Mesenchymal stem cell (in vitro differentiated cells and primary cell): ENCODE measurements around the gene ZBTB7C.

Experiments
- DNase-seq: peaks from one replicate; pipeline ENCODE4 v3.0.0-alpha.2; 2013
- H2AFZ ChIP-seq: one replicate; pipeline ENCODE4 v1.6.1; 2013; ENCODE audit warnings: low read depth, mild to moderate bottlenecking, control low read depth, inconsistent platforms, low read length, moderate library complexity
- H2AK5ac ChIP-seq: 2 replicates; pipeline ENCODE4 v1.6.1; 2013; ENCODE audit warnings: low read length, moderate library complexity, mild to moderate bottlenecking, inconsistent platforms; ENCODE audit not compliant: severe bottlenecking
- H2BK120ac ChIP-seq: one replicate; pipeline ENCODE4 v1.6.1; 2013; ENCODE audit warnings: low read depth, mild to moderate bottlenecking, inconsistent platforms, low read length, moderate library complexity
- H2BK12ac ChIP-seq, 2 experiments: one replicate each; pipeline ENCODE4 v1.6.1; 2013; ENCODE audit warnings: inconsistent platforms in 2 of 2, low read length in 2 of 2, mild to moderate bottlenecking in 2 of 2, moderate library complexity in 2 of 2, control low read depth in 1 of 2
- H2BK15ac ChIP-seq: one replicate; pipeline ENCODE4 v1.6.1; 2013; ENCODE audit warnings: mild to moderate bottlenecking, low read depth, inconsistent platforms; ENCODE audit not compliant: poor library complexity, severe bottlenecking
- H2BK5ac ChIP-seq: 2 replicates; pipeline ENCODE4 v1.6.1; 2013; ENCODE audit warnings: low read depth, mild to moderate bottlenecking, low read length, control low read depth, inconsistent platforms; ENCODE audit not compliant: poor library complexity, severe bottlenecking
- H3K14ac ChIP-seq, 2 experiments: one replicate each; pipeline ENCODE4 v1.6.1; 2013; ENCODE audit warnings: inconsistent platforms in 2 of 2, low read length in 2 of 2, control low read depth in 1 of 2, mild to moderate bottlenecking in 1 of 2, moderate library complexity in 1 of 2
- H3K18ac ChIP-seq, 2 experiments: one replicate each; pipeline ENCODE4 v1.6.1; 2013; ENCODE audit warnings: inconsistent platforms in 2 of 2, low read length in 2 of 2, control low read depth in 1 of 2, low read depth in 1 of 2, mild to moderate bottlenecking in 1 of 2
- H3K23ac ChIP-seq, 2 experiments: one replicate each; pipeline ENCODE4 v1.6.1; 2013; ENCODE audit warnings: inconsistent platforms in 2 of 2, low read length in 2 of 2, mild to moderate bottlenecking in 2 of 2, moderate library complexity in 2 of 2, control low read depth in 1 of 2
- H3K27ac ChIP-seq: 2 replicates; pipeline ENCODE4 v1.5.1; 2013; ENCODE audit warnings: mild to moderate bottlenecking, moderate library complexity, low read length, control low read depth, inconsistent platforms; ENCODE audit not compliant: poor library complexity, severe bottlenecking
- H3K27me3 ChIP-seq, 2 experiments: 2 replicates each; pipeline versions ENCODE4 v1.6.1 to v1.7.0; 2013; ENCODE audit warnings: low read length in 2 of 2, mild to moderate bottlenecking in 2 of 2, moderate library complexity in 2 of 2, control low read depth in 1 of 2, inconsistent platforms in 1 of 2; ENCODE audit not compliant: control insufficient read depth in 1 of 2, insufficient read depth in 1 of 2
- H3K36me3 ChIP-seq, 2 experiments: 2 replicates each; pipeline versions ENCODE4 v1.6.1 to v1.7.0; 2013; ENCODE audit warnings: low read length in 2 of 2, control low read depth in 1 of 2, inconsistent platforms in 1 of 2, low read depth in 1 of 2, mild to moderate bottlenecking in 1 of 2; ENCODE audit not compliant: insufficient read depth in 2 of 2, control insufficient read depth in 1 of 2
- H3K4ac ChIP-seq, 2 experiments: one replicate each; pipeline ENCODE4 v1.6.1; 2013; ENCODE audit warnings: inconsistent platforms in 2 of 2, low read length in 2 of 2, mild to moderate bottlenecking in 2 of 2, moderate library complexity in 2 of 2, control low read depth in 1 of 2, low read depth in 1 of 2
- H3K4me1 ChIP-seq: 2 replicates; pipeline ENCODE4 v1.6.1; 2013; ENCODE audit warnings: low read depth, low read length, control low read depth; ENCODE audit not compliant: control insufficient read depth, insufficient read depth
- H3K4me2 ChIP-seq: 2 replicates; pipeline ENCODE4 v1.6.1; 2013; ENCODE audit warnings: low read length, mild to moderate bottlenecking, inconsistent platforms; ENCODE audit not compliant: poor library complexity, severe bottlenecking
- H3K4me3 ChIP-seq, 2 experiments: 2 replicates each; pipeline versions ENCODE4 v1.5.1 to v1.7.0; 2013; ENCODE audit warnings: low read length in 2 of 2, mild to moderate bottlenecking in 2 of 2, control low read depth in 1 of 2, low read depth in 1 of 2; ENCODE audit not compliant: insufficient read depth in 1 of 2
- H3K79me1 ChIP-seq: replicated peaks from 2 replicates; pipeline ENCODE4 v1.6.1; 2013; ENCODE audit warnings: mild to moderate bottlenecking, control low read depth, low read length, inconsistent platforms; ENCODE audit not compliant: poor library complexity, severe bottlenecking
- H3K9ac ChIP-seq: 2 replicates; pipeline ENCODE4 v1.7.0; 2013; ENCODE audit warnings: mild to moderate bottlenecking, low read length, moderate library complexity
- H3K9me3 ChIP-seq: 2 replicates; pipeline ENCODE4 v1.7.0; 2013; ENCODE audit warnings: mild to moderate bottlenecking, low read length; ENCODE audit not compliant: control insufficient read depth
- H4K8ac ChIP-seq: one replicate; pipeline ENCODE4 v1.6.1; 2013; ENCODE audit warnings: inconsistent platforms, mild to moderate bottlenecking, low read length, moderate library complexity
- H4K91ac ChIP-seq: one replicate; pipeline ENCODE4 v1.6.1; 2013; ENCODE audit warnings: mild to moderate bottlenecking, low read length, inconsistent platforms
- WGBS: methylation state at CpG from one replicate; pipeline ENCODE4 v1.1.7; 2013; ENCODE audit warnings: mixed read lengths; 5-methylcytosine and 5-hydroxymethylcytosine counted together

The ZBTB7C gene

GRCh38 chr18:48351216-48352050, 57.8 kb downstream of the ZBTB7C start:
- Histone ChIP-seq H3K27ac (no peak overlapping the region), H3K9me3 (no peaks in the 10 kb centered on the region), H2BK12ac (no peak overlapping the region), H2AFZ (no peak overlapping the region), H2AK5ac (no peak overlapping the region), H3K4me3 (no peak overlapping the region), H3K27me3 (peaks cover 40 to 66% of the 10 kb centered on the region in 2 experiments), H4K91ac (no peak overlapping the region), H3K23ac (no peak overlapping the region), H3K14ac (no peak overlapping the region), H4K8ac (no peak overlapping the region), H2BK15ac (no peak overlapping the region), H2BK5ac (no peak overlapping the region), H3K4me2 (no peak overlapping the region), H3K36me3 (no peaks in the 10 kb centered on the region), H3K9ac (no peak overlapping the region), H3K79me1 (no peaks in the 10 kb centered on the region), H3K4ac (no peak overlapping the region), H3K18ac (no peak overlapping the region), H3K4me1 (no peaks in the 10 kb centered on the region), H2BK120ac (no peak overlapping the region)
- DNase-seq, result no peak
- 25% methylated on average over 11 of the region's 12 CpGs for WGBS

GRCh38 chr18:48348739-48349138, 60.4 kb downstream of the ZBTB7C start:
- Histone ChIP-seq H2BK5ac (no peak overlapping the region), H3K4me3 (no peak overlapping the region), H4K91ac (no peak overlapping the region), H3K36me3 (no peaks in the 10 kb centered on the region), H3K23ac (no peak overlapping the region), H3K14ac (no peak overlapping the region), H3K9me3 (no peaks in the 10 kb centered on the region), H3K9ac (no peak overlapping the region), H3K4me2 (no peak overlapping the region), H2AK5ac (no peak overlapping the region), H3K4ac (no peak overlapping the region), H3K4me1 (no peaks in the 10 kb centered on the region), H3K27ac (no peak overlapping the region), H2BK15ac (no peak overlapping the region), H2AFZ (no peak overlapping the region), H3K18ac (no peak overlapping the region), H2BK12ac (no peak overlapping the region), H2BK120ac (no peak overlapping the region), H4K8ac (no peak overlapping the region), H3K79me1 (no peaks in the 10 kb centered on the region), H3K27me3 (peaks cover 13 to 44% of the 10 kb centered on the region in 2 experiments)
- no peak for DNase-seq
- WGBS, result 76% methylated on average over 2 of the region's 2 CpGs

GRCh38 chr18:48347756-48348326, 61.3 kb downstream of the ZBTB7C start:
- Histone ChIP-seq H2BK120ac (no peak overlapping the region), H3K79me1 (no peaks in the 10 kb centered on the region), H3K9ac (no peak overlapping the region), H2BK5ac (no peak overlapping the region), H3K36me3 (no peaks in the 10 kb centered on the region), H2AK5ac (no peak overlapping the region), H3K18ac (no peak overlapping the region), H2BK12ac (no peak overlapping the region), H3K9me3 (no peaks in the 10 kb centered on the region), H3K4me3 (no peak overlapping the region), H3K23ac (no peak overlapping the region), H3K4ac (no peak overlapping the region), H3K4me2 (no peak overlapping the region), H3K4me1 (no peaks in the 10 kb centered on the region), H3K27me3 (peaks cover 9 to 42% of the 10 kb centered on the region in 2 experiments), H4K91ac (no peak overlapping the region), H3K14ac (no peak overlapping the region), H2AFZ (no peak overlapping the region), H2BK15ac (no peak overlapping the region), H4K8ac (no peak overlapping the region), H3K27ac (no peak overlapping the region)
- 82% methylated on average over 3 of the region's 3 CpGs for WGBS
- no peak for DNase-seq

GRCh38 chr18:48345596-48345995, 63.6 kb downstream of the ZBTB7C start:
- no peak overlapping the region for H3K4me3 ChIP-seq
- H2BK15ac ChIP-seq, result no peak overlapping the region
- H3K79me1 ChIP-seq, result no peaks in the 10 kb centered on the region
- H3K14ac ChIP-seq, result no peak overlapping the region
- H3K27ac ChIP-seq, result no peak overlapping the region
- H3K4me2 ChIP-seq, result no peak overlapping the region
- H2BK12ac ChIP-seq, result no peak overlapping the region
- no peak overlapping the region for H3K4ac ChIP-seq
- H3K27me3 ChIP-seq, result peaks cover 4 to 31% of the 10 kb centered on the region in 2 experiments
- no peak overlapping the region for H4K91ac ChIP-seq
- no peaks in the 10 kb centered on the region for H3K4me1 ChIP-seq
- no peak overlapping the region for H3K9ac ChIP-seq
- no peak overlapping the region for H2BK5ac ChIP-seq
- H2BK120ac ChIP-seq, result no peak overlapping the region
- H3K18ac ChIP-seq, result no peak overlapping the region
- H4K8ac ChIP-seq, result no peak overlapping the region
- H2AFZ ChIP-seq, result no peak overlapping the region
- no peak overlapping the region for H3K23ac ChIP-seq
- no peak overlapping the region for H2AK5ac ChIP-seq
- WGBS, result 57% methylated on average over 2 of the region's 2 CpGs
- no peaks in the 10 kb centered on the region for H3K9me3 ChIP-seq
- H3K36me3 ChIP-seq, result no peaks in the 10 kb centered on the region
- peak; percentile 19 for DNase-seq
